Astrocyte (in vitro differentiated cells and primary cell): ENCODE data around the gene METTL27.

ENCODE experiments used
- CTCF ChIP-seq: IDR thresholded peaks from 2 replicates; pipeline ENCODE4 v1.5.1; 2011; ENCODE audit warnings: low read depth, mild to moderate bottlenecking, inconsistent platforms, low read length, moderate library complexity; ENCODE audit not compliant: insufficient read depth
- EZH2 ChIP-seq: IDR thresholded peaks from 2 replicates; pipeline ENCODE4 v1.6.1; 2012; ENCODE audit warnings: mild to moderate bottlenecking, low read length, inconsistent platforms; ENCODE audit not compliant: insufficient read depth

- TF ChIP-seq CTCF (no peak), EZH2 (no peak)
These were observed 29.1 kb upstream of the METTL27 start for GRCh38 chr7:73871163-73872011.
